CMK (cell line): ENCODE data around the gene STPG3.

Experiments
- DNase-seq: peaks from one replicate; pipeline ENCODE4 v3.0.0-alpha.2; 2010; ENCODE audit warnings: low read depth

The STPG3 gene

GRCh38 chr9:137266585-137267453 is 15.7 kb downstream of the STPG3 start:
- no peak for DNase-seq

- DNase-seq = no peak
Measured at GRCh38 chr9:137267933-137268355, 16.9 kb downstream of the STPG3 start.

GRCh38 chr9:137268538-137269201 is 17.6 kb downstream of the STPG3 start:
- no peak for DNase-seq

- no peak for DNase-seq
Measured at GRCh38 chr9:137269231-137269772, 18.2 kb downstream of the STPG3 start.

GRCh38 chr9:137270929-137271695 is 20.0 kb downstream of the STPG3 start:
- no peak for DNase-seq

- no peak for DNase-seq
Measured at GRCh38 chr9:137271696-137272076, 20.6 kb downstream of the STPG3 start.

- DNase-seq = no peak
Measured at GRCh38 chr9:137272241-137273094, 21.4 kb downstream of the STPG3 start.

- DNase-seq = no peak
Measured at GRCh38 chr9:137273095-137273490, 22.0 kb downstream of the STPG3 start.

GRCh38 chr9:137273611-137274320 is 22.7 kb downstream of the STPG3 start:
- no peak for DNase-seq

GRCh38 chr9:137275203-137275587 is 24.1 kb downstream of the STPG3 start:
- DNase-seq = no peak

- DNase-seq = no peak
Measured at GRCh38 chr9:137275588-137276472, 24.7 kb downstream of the STPG3 start.

- DNase-seq = no peak
Measured at GRCh38 chr9:137276473-137277328, 25.6 kb downstream of the STPG3 start.

- peak; percentile 91 for DNase-seq
Measured at GRCh38 chr9:137277329-137278041, 26.4 kb downstream of the STPG3 start, which contains the start of gene TOR4A. Gene TOR4A (plus strand): TSS chr9:137277726. CDS start chr9:137278690, 964 bp downstream.

- DNase-seq = no peak
Measured at GRCh38 chr9:137278061-137278701, 27.1 kb downstream of the STPG3 start.

GRCh38 chr9:137278721-137279711 is 27.9 kb downstream of the STPG3 start:
- DNase-seq = no peak
